DOHH2 (cell line): ENCODE results near the gene NUP160.

Experiments used
- CTCF ChIP-seq: fragments of 200-600 bp; sonication (generic); IDR thresholded peaks from one replicate; pipeline ENCODE4 v1.5.1; 2014; ENCODE audit warnings: antibody characterized with exemption, mild to moderate bottlenecking, low read depth, low read length; ENCODE audit not compliant: poor library complexity, severe bottlenecking
- EZH2phosphoT487 ChIP-seq: fragments of 200-600 bp; sonication (generic); IDR thresholded peaks from 2 replicates; pipeline ENCODE4 v1.6.1; 2017; ENCODE audit warnings: borderline replicate concordance, mild to moderate bottlenecking, antibody characterized with exemption, low read length, moderate library complexity, mixed read lengths

- no peak for TF ChIP-seq CTCF
- TF ChIP-seq EZH2phosphoT487: no peak
Measured at GRCh38 chr11:47852053-47852452, 3.9 kb upstream of the NUP160 start.
